GM10266 (cell line): ENCODE data around the gene GPR87.

Experiments used
- DNase-seq: peaks from one replicate; pipeline ENCODE4 v3.0.0; 2012; ENCODE audit errors: extremely low spot score
- TF ChIP-seq, protein P1 (sequence below): IDR thresholded peaks from 2 replicates; pipeline ENCODE4 v1.5.1; 2012; ENCODE audit warnings: mild to moderate bottlenecking, low read depth; ENCODE audit not compliant: control insufficient read depth, insufficient read depth; ENCODE audit errors: missing control alignments

Gene GPR87

DNA sequence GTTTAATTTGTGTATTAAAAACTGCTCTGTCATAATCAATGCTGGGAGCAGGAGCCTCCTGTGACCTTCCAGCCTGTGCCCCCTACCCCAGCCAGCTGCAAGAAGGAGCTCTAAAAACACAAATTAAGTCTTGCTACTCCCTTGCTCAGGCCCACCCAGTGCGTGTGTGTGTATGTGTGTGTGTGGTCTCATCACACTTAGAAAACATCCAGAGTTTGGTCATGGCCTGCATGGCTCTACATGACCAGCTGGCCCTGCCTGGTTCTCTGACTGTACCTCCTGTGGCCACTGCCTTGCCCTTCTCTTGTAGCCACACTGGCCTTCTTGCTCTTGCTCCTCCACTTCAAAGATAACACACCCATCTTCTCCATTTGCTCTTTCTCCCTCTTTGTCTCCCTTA lies 52.0 kb downstream of the GPR87 start:
- no peak for DNase-seq
- TF ChIP-seq, protein P1, sequence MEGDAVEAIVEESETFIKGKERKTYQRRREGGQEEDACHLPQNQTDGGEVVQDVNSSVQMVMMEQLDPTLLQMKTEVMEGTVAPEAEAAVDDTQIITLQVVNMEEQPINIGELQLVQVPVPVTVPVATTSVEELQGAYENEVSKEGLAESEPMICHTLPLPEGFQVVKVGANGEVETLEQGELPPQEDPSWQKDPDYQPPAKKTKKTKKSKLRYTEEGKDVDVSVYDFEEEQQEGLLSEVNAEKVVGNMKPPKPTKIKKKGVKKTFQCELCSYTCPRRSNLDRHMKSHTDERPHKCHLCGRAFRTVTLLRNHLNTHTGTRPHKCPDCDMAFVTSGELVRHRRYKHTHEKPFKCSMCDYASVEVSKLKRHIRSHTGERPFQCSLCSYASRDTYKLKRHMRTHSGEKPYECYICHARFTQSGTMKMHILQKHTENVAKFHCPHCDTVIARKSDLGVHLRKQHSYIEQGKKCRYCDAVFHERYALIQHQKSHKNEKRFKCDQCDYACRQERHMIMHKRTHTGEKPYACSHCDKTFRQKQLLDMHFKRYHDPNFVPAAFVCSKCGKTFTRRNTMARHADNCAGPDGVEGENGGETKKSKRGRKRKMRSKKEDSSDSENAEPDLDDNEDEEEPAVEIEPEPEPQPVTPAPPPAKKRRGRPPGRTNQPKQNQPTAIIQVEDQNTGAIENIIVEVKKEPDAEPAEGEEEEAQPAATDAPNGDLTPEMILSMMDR = no peak

DNA sequence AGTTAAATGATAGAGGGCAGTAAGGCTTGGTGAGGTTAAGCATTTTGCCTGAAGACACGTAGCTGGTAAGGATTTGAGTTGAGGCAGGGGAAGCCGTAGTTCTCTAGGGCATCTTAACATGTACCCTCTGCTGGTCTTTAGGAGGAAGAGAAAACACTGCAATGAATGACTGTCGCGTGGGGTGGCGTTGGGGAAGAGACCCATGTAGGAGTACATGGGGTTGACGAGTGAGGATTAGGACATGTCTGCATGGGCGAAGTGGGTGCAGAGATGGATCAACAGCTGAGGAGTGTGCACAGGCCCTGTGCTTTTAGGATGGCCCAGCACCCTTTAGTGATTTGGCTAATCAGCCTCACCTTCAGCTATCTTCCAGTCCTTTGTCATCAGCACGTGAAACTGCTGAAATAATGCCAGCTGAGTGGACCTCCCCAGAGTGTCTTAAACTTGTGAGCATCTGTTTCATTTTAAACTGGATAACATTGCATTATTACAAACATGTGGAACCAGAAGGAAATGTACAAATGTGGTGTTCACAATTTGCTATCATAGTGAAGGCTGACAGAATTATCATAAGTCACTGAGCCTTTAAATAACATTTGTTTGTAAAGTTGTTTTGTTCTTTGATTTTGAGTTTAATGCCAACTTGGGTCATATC lies 53.6 kb downstream of the GPR87 start:
- TF ChIP-seq, protein P1 = no peak
- no peak for DNase-seq

GRCh38 chr3:151259664-151260063 lies 57.0 kb downstream of the GPR87 start:
- DNase-seq = no peak
- TF ChIP-seq, protein P1 = no peak

DNA sequence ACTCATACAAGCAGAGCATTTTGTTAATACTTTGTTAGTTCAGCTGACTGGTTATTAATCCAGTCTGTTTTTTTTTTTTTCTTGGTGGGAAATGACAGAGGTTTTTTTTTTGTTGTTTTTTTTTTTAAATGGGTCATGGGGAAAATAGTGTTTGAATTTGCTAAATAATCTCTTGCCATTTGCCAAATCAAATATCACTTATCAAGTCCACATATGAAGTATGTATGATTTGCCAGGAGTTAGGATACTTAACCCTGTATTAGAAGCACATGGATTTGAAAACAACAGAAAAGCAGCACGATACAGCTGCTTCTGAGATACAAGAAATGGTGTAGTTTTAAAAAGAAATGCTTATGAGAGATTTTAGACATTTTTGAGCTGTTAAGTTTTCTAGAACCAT lies 59.9 kb downstream of the GPR87 start:
- TF ChIP-seq, protein P1 = no peak
- no peak for DNase-seq

- TF ChIP-seq, protein P1 = no peak
- no peak for DNase-seq
Measured at GRCh38 chr3:151248772-151249337, 67.8 kb downstream of the GPR87 start.
